Stimulated activated naive CD8-positive, alpha-beta T cell treated with anti-CD3 and anti-CD28 coated beads, Interleukin-15, Interleukin-2, amounts not matched to agents 100 ng/mL and 50 ng/mL, for 24 hours (primary cell): ENCODE measurements around the gene TEX51.
A peak's percentile ranks its signal among the peaks of the same experiment; 100 is the strongest.

Experiments
- H3K27ac Mint-ChIP-seq: one replicate; pipeline ENCODE4 v1.8.0; 2021; ENCODE audit warnings: mild to moderate bottlenecking, mixed read lengths
- H3K27me3 Mint-ChIP-seq: one replicate; pipeline ENCODE4 v1.8.0; 2021; ENCODE audit warnings: mixed read lengths
- H3K36me3 Mint-ChIP-seq: one replicate; pipeline ENCODE4 v1.8.0; 2021; ENCODE audit warnings: low read depth, mixed read lengths
- H3K4me1 Mint-ChIP-seq: one replicate; pipeline ENCODE4 v1.8.0; 2021; ENCODE audit warnings: low read depth, mixed read lengths
- H3K4me3 Mint-ChIP-seq: one replicate; pipeline ENCODE4 v1.8.0; 2021; ENCODE audit warnings: mild to moderate bottlenecking, mixed read lengths
- H3K9me3 Mint-ChIP-seq: one replicate; pipeline ENCODE4 v1.8.0; 2021; ENCODE audit warnings: mixed read lengths

TEX51 gene

DNA sequence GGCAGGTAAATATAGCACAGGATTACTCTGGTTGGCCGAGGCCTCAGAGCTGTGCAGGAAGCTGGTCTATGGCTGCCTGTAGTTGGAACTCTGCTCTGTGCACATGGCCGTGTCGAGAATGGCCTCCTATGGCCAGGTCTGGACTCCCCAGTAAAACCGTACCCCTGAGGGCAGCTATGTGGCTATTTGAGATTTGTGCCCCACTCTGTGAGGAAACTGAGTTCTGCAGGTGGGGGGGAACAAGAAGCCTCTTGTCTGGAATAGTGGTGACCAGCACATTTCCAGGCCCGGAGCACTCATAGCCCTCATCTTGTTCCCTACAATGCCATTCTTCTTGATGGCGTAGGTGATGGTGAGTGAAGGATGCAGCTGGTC, 15.0 kb upstream of the TEX51 start:
- Mint-ChIP-seq H3K27ac (no peak overlapping the region), H3K9me3 (no peaks in the 10 kb centered on the region), H3K4me3 (no peak overlapping the region), H3K4me1 (peaks cover 7% of the 10 kb centered on the region), H3K27me3 (peaks cover 5% of the 10 kb centered on the region), H3K36me3 (no peaks in the 10 kb centered on the region)

DNA sequence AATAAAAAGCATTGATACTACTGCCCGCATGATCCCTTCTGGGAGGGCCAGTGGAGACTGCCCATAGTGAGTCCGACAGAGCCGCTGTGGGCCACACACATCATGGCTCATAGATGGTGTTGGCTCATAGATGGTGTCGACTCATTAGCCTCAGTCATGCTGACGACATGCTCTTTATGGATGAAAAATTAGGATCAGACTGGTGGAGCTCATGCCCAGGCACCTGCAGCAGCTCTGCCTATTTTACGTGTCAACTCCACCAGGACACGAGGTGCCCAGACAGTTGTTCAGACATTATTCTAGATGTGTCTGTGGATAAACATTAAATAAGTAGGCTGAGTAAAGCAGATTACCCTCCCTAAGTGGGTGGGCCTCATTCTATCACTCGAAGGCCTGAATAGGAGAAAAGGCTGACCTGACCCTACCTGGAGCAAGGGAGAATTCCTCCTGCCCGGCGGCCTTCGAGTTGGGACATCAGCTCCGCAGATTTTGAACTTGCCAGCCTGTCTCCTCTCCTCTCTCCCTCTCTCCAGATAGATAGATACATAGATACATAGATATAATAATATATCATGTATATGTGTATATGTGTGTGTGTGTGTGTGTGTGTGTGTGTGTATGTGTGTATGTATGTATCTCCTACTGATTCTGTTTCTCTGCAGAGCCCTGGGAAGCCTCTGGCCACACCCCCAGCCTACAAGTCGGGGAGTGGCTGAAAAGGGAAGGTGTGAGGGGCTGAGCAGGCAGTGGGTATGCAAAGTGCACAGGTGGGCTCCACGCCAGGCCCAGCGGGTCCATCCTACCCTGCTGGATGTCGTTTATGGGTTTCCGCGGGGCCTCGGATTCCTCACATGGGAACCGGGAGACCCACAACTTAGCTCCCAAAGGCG, 13.6 kb upstream of the TEX51 start:
- Mint-ChIP-seq H3K27ac (no peak overlapping the region), H3K27me3 (peaks cover 5% of the 10 kb centered on the region), H3K4me3 (no peak overlapping the region), H3K4me1 (peaks cover 7% of the 10 kb centered on the region), H3K9me3 (no peaks in the 10 kb centered on the region), H3K36me3 (no peaks in the 10 kb centered on the region)

DNA sequence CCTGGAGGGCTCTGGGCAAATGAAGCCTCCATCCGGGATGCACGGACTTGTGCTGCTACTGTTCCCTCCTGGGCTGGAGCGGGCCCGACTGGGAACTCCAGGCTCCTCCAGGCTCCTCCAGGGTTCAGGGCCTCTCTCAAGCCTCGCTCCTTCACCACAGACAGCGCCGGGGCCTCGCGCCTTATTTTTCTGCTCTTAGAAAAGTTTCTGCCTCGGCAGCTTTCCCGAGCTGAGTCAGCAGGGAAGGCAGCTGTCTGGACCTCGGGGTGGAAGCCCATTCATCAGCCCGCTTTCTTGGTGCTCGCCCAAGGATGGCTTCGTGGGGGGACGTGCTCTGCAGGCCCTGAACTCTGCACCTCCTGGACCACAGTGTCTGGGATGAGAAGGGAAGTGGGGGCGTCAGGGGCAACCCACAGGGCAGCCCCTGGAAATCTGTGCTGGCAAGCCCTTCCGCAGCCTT, 12.9 kb upstream of the TEX51 start:
- Mint-ChIP-seq H3K4me1 (peaks cover 7% of the 10 kb centered on the region), H3K27me3 (peaks cover 5% of the 10 kb centered on the region), H3K4me3 (no peak overlapping the region), H3K27ac (no peak overlapping the region), H3K9me3 (no peaks in the 10 kb centered on the region), H3K36me3 (no peaks in the 10 kb centered on the region)

DNA sequence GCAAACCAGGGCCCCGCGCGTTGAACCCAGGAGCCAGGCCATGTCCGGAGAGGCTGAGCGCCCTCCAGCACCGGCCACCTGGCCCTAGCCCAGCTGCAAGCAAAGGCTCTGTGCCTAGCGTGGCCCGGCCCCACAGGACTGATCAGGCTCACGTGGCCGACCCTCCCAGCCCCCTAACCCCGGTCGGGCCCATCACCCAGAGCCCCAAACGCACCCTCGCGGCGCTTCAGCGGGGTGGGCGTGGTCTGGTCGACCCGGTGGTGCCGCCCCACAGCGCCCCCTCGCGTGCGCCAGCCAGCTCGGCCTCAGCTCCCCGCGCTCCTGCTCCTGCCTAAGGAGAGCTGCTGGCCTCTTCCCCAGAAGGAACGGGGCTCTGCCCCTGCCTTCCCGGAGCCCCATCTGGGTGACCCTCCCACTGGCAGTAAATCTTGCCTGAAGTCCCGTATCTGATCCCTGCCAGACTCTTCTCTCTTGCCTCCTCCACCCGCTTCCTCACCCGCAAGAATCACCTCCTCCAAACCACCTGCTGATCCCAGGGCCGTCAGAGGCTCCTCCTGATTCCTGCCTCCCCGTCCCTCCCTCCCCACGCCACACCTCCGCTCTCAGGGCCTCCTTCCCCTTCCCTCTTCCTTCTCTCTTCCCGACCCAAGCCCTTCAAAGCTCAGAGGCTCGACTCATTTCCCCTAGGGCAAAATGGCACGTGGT, 12.3 kb upstream of the TEX51 start:
- H3K9me3 Mint-ChIP-seq = no peaks in the 10 kb centered on the region
- peak overlapping the region; percentile 55 for H3K27ac Mint-ChIP-seq
- no peaks in the 10 kb centered on the region for H3K36me3 Mint-ChIP-seq
- H3K4me1 Mint-ChIP-seq = peaks cover 7% of the 10 kb centered on the region
- H3K4me3 Mint-ChIP-seq = no peak overlapping the region
- peaks cover 5% of the 10 kb centered on the region for H3K27me3 Mint-ChIP-seq

DNA sequence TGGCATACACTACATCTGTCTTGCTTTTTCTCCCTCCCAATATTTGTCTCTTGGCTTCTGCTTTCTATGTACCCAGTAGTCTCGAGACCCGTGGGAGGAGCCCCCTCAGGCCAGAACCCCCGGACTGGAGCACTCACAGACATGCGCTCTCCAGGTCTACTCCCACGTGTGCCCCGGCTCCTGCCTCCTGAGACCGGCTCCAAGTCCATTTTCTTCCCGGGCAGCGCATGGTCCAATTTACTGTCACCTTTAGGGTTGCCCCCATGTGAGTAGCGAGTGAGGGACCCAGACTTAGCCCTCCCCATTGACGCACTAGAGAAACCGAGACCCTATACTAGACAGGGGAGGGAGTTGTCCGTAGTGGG, 11.8 kb upstream of the TEX51 start:
- Mint-ChIP-seq H3K4me1 (peaks cover 7% of the 10 kb centered on the region), H3K4me3 (no peak overlapping the region), H3K27me3 (peaks cover 5% of the 10 kb centered on the region), H3K27ac (no peak overlapping the region), H3K36me3 (no peaks in the 10 kb centered on the region), H3K9me3 (no peaks in the 10 kb centered on the region)

DNA sequence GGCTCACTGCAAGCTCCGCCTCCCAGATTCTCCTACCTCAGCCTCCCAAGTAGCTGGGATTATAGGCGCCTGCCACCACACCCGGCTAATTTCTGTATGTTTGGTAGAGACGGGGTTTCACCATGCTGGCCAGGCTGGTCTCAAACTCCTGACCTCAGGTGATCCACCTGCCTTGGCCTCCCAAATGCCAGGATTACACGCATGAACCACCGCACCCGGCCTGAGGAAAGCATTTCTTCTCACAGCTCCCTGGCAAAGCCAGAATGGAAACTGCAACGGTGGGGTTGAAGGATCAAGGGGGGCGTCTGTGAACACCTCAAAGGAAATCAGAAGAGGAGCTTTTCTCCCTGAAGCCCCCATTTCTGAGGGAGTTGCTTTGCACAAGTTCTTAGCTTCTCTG, 11.2 kb upstream of the TEX51 start:
- Mint-ChIP-seq H3K27me3 (peaks cover 5% of the 10 kb centered on the region), H3K36me3 (no peaks in the 10 kb centered on the region), H3K9me3 (no peaks in the 10 kb centered on the region), H3K27ac (no peak overlapping the region), H3K4me1 (peaks cover 7% of the 10 kb centered on the region), H3K4me3 (no peak overlapping the region)

DNA sequence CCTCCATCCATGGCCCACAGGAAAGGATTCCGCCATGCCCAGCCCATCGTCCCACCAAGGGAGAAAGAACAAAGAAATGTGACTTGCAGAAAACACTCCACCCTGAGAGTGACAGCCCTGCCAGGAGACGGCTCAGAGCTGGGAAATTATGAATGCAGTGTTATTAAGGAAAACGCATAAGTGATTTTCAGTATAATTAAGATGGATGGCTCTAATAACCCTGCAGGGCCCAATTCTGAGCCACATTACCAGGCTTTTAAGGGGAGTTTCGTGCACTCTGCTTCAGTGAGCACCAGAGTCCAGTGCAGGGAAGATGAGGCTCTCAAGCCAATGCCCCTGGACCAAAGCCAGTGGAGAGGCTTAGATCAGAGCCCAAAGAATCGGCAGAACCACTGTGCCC, 10.6 kb upstream of the TEX51 start:
- Mint-ChIP-seq H3K4me3 (no peak overlapping the region), H3K36me3 (no peaks in the 10 kb centered on the region), H3K9me3 (no peaks in the 10 kb centered on the region), H3K27me3 (peaks cover 5% of the 10 kb centered on the region), H3K27ac (no peak overlapping the region), H3K4me1 (peaks cover 7% of the 10 kb centered on the region)

DNA sequence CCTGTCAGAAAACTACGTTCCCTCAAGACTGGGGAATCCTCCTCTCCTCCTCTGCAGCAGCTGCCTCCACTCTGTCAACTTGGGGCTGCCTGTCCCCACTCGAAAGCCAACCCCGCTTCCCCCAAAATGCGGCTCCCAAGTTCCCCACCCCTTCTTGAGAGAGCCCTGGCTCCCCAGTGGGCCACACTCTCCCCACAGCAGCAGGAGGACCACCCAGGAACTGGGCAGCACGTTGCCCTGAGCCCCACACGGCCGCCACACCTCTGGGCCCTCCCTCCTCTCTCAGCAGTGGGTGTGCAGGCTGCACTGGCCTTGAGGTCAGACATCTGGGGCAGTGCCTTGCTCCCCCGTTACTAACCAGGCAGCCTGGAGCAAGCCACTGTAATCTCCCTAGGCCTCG, 9.6 kb upstream of the TEX51 start:
- peaks cover 5% of the 10 kb centered on the region for H3K27me3 Mint-ChIP-seq
- H3K27ac Mint-ChIP-seq = no peak overlapping the region
- H3K36me3 Mint-ChIP-seq = no peaks in the 10 kb centered on the region
- peaks cover 7% of the 10 kb centered on the region for H3K4me1 Mint-ChIP-seq
- no peak overlapping the region for H3K4me3 Mint-ChIP-seq
- H3K9me3 Mint-ChIP-seq = no peaks in the 10 kb centered on the region

DNA sequence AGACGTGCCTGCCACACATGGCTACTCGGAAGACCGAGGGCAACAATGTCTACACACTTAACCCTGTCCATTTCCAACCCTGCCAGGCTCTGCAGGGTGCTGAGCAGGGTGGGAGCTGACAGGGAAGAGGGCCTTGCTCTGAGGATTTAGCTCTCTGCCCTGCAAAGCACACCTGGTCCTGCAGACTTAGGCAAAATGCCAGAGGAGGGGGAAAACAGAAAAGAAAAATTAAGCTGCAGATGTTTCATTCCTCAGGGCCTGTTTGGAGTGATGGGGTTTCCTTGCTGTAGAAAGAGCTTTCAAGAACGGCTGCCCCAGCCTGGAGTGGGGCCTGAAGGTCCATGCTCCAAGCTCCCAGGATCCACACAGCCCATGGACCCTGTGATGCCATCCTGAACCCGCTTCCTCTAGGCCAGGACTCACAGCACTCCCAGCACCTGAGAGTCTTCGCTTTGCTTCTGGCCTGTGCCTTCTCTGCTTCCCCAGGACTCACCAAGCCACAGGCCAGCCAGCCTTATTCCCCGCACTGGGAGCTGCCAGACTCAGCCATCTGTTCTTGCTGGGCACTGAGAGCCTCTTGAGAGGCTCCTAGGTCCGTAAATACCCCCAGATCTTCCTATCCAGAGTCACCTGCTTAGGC, 9.1 kb upstream of the TEX51 start:
- Mint-ChIP-seq H3K9me3 (no peaks in the 10 kb centered on the region), H3K27ac (no peak overlapping the region), H3K27me3 (peaks cover 5% of the 10 kb centered on the region), H3K4me3 (no peak overlapping the region), H3K36me3 (no peaks in the 10 kb centered on the region), H3K4me1 (peaks cover 7% of the 10 kb centered on the region)

DNA sequence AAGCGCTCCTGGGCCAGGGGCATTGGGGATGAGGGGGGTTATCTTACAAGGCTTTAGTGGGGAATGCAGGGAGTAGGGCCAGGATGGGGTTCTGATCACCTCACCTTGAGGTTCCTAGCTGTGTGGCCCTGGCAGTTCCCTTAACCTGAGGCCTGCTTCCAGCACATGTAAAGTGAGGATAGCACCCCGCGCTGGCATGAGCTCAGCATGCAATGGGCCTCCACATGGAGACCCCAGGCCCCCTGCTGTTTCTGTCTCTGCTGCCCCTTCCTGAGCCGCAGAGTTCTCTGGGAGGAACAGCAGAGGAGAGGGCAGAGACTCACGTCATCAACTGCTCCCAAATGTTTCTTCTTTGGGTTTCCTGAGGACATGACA, 8.6 kb upstream of the TEX51 start:
- H3K27ac Mint-ChIP-seq = no peak overlapping the region
- H3K36me3 Mint-ChIP-seq = no peaks in the 10 kb centered on the region
- peaks cover 5% of the 10 kb centered on the region for H3K27me3 Mint-ChIP-seq
- H3K4me3 Mint-ChIP-seq = no peak overlapping the region
- H3K9me3 Mint-ChIP-seq = no peaks in the 10 kb centered on the region
- H3K4me1 Mint-ChIP-seq = peaks cover 7% of the 10 kb centered on the region

DNA sequence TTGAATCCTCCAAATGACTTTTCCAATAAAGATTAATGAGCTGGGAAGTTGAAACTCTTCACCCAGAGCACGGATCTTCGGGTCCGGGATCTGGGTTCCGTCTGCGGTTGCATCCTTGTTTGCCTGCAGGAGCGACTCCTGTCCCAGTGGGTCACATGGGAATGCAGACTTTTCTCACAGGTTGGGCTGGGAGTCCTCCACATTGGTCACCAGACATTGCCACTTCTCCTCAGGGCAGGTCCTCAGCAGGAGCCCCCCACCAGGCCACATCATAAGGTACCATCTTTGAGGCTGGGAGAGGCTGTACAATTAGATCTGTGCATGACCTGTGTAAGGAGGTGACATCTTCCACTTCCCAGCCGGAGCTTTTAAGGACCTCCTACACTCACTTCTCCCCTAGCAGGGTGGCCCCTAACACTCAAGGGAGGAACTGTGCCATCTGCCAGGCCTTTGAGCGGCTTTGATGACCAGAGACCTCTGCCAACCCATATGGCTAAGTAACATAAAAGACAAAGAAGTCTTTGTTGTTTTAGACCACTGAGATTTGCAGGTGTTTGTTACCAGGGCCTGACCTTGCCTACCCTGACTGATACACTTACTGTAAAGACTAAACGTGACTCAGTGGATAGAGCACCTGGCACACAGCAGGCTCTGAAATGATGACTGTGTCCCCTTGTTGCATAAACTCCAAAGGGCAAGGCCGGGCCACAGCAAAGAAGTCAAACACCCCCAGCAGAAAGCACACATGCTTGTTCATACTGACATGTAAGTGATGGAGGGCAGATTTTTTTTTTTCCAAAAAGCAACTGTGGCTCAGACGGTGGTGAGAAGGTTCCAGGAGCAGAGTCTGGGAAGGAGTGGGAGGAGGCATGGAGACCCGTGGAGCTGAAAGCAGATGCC, 7.9 kb upstream of the TEX51 start:
- Mint-ChIP-seq H3K36me3 (no peaks in the 10 kb centered on the region), H3K4me1 (peaks cover 7% of the 10 kb centered on the region), H3K27ac (no peak overlapping the region), H3K9me3 (no peaks in the 10 kb centered on the region), H3K4me3 (no peak overlapping the region), H3K27me3 (peaks cover 5% of the 10 kb centered on the region)

DNA sequence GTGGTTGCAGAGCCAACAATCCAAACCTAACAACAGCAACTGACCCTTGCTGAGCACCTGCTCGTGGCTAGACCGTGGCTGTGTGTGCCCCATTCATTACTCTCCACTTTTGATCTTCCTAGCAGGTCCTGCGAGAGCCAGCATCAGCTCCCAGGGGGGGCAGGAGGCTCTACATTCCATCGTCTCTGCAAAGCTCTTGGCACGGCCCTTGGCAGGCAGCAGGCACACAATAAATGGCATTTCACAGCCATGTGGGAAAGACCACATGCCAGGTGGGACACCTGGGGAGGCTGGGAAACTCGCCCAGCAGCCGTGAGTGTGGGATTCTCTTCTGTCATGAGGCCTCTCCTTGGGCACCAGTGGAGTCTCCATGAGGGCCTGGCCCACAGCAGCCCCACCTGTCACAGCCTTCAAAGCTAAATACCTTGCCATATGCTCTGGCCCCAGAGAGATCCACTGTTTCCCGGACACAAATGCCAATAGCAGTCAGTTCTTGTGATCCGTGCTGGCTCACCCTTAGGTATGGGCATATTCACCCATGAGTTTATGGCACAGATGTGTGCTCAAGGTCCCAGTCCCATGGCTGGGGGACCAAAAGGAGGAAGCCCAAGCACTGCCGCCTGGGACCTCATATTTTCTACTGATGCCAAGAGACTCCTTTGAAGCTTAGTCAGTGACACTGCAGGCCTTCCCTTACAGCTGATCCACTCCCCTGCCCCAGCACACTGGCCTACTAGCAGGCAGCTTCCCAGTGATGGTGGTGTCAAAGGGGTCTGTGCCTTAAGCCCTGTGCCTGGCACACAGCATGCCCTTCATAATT, 6.8 kb upstream of the TEX51 start:
- H3K4me3 Mint-ChIP-seq = no peak overlapping the region
- H3K9me3 Mint-ChIP-seq = no peaks in the 10 kb centered on the region
- peaks cover under 1% of the 10 kb centered on the region for H3K4me1 Mint-ChIP-seq

DNA sequence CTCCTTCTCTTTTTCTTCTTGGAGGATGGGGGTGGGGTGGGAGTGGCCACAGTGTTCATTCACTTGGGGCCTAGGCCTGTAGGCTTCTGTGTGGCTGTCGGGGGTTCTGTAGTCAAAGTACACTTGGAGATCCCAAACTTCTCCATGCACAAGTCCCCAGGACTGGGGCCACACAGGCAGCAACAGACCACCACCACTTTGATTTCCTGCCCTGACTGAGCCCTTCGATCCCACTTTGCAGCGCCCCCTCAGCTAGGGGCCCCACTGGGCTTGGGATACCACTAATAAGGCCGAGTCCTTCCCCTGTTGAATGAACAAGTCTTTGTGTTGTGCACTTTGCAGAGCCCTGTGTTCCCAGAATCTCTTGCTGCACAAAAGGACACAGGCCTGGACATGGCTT, 5.5 kb upstream of the TEX51 start:
- Mint-ChIP-seq H3K27me3 (no peaks in the 10 kb centered on the region), H3K9me3 (peaks cover 4% of the 10 kb centered on the region), H3K4me1 (no peaks in the 10 kb centered on the region), H3K36me3 (no peaks in the 10 kb centered on the region), H3K27ac (no peak overlapping the region), H3K4me3 (no peak overlapping the region)

More for the DNA sequence above, 6.8 kb upstream of the TEX51 start:
- Mint-ChIP-seq H3K27me3 (peaks cover 4% of the 10 kb centered on the region), H3K36me3 (no peaks in the 10 kb centered on the region), H3K27ac (no peak overlapping the region)

DNA sequence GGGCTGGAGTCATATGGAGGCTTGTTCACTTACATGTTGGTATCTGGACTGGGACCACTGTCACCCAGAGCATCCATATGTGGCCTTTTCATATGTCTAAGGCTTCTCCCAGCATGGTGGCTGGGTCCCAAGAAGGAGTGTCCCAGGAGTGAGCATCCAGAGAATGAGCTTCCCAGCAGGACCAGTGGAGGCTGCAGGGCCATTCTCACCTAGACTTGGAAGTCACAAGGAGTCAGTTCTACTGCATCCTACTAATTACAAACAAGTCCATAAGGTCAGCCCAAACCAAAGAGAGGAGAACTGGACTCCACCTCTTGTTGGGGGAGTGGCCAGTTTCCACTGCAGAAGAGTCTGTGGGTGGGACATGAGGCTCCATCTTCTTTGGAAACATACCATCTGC, 5.1 kb upstream of the TEX51 start:
- Mint-ChIP-seq H3K27me3 (no peaks in the 10 kb centered on the region), H3K4me3 (no peak overlapping the region), H3K4me1 (no peaks in the 10 kb centered on the region), H3K36me3 (no peaks in the 10 kb centered on the region), H3K27ac (no peak overlapping the region), H3K9me3 (peaks cover 8% of the 10 kb centered on the region)
